HCT116 (cell line): ENCODE results near the gene SDK1.

Experiments used
- CTCF ChIP-seq, 3 experiments: fragments of 200-600 bp in 1 of 3; sonication (generic) in 1 of 3; IDR thresholded peaks in 2 of 3; conservative IDR thresholded peaks in 1 of 3; 2 replicates each; pipeline ENCODE4 v1.5.1; 2012 to 2017; ENCODE audit warnings: low read depth in 2 of 3, low read length in 2 of 3, antibody characterized with exemption in 1 of 3, borderline replicate concordance in 1 of 3, control low read depth in 1 of 3, mild to moderate bottlenecking in 1 of 3, mixed read lengths in 1 of 3, mixed run types in 1 of 3, moderate library complexity in 1 of 3; ENCODE audit not compliant: insufficient read depth in 1 of 3
- EZH2 ChIP-seq: fragments of 200-600 bp; sonication (generic); IDR thresholded peaks from 2 replicates; pipeline ENCODE4 v1.6.1; 2017; ENCODE audit warnings: antibody characterized with exemption, mixed run types
- POLR2A ChIP-seq: IDR thresholded peaks from 2 replicates; pipeline ENCODE4 v1.7.0; 2011; ENCODE audit warnings: borderline replicate concordance; ENCODE audit not compliant: insufficient read depth, insufficient read length; ENCODE audit errors: extremely low read depth
- POLR2AphosphoS5 ChIP-seq: IDR thresholded peaks from 2 replicates; pipeline ENCODE4 v1.6.1; 2011; ENCODE audit warnings: mild to moderate bottlenecking, low read depth, low read length, moderate library complexity
- SIN3A ChIP-seq: IDR thresholded peaks from 2 replicates; pipeline ENCODE4 v1.6.1; 2012; ENCODE audit warnings: low read depth

GRCh38 chr7:4269086-4269485 lies 968.0 kb downstream of the SDK1 start:
- TF ChIP-seq SIN3A (no peak), CTCF (IDR thresholded peaks at IDR 0.05 in 2 of 3, conservative IDR thresholded peaks at IDR 0.05 in 1 of 3; ENCODE audit: borderline replicate concordance in 1 of 3, insufficient read depth in 1 of 3, low read depth in 2 of 3, low read length in 2 of 3) (no peak), POLR2AphosphoS5 (no peak), POLR2A (no peak), EZH2 (no peak)
